D341Med (cell line): ENCODE measurements around the gene EFHC1.
"Not testable (repeated sequence)": the region's sequence is repeated elsewhere in the genome, so short reads cannot be mapped to it uniquely, and the experiment has no call there.

ENCODE experiments used
- DNase-seq: peaks from one replicate; pipeline ENCODE4 v3.0.0; 2012; ENCODE audit warnings: low spot score

The EFHC1 gene

GRCh38 chr6:52438926-52439325 lies 18.8 kb downstream of the EFHC1 start:
- DNase-seq = no peak

- DNase-seq = no peak
These were observed 34.4 kb downstream of the EFHC1 start for GRCh38 chr6:52454556-52454955.

GRCh38 chr6:52457096-52457495 lies 37.0 kb downstream of the EFHC1 start:
- DNase-seq = peak; percentile 41

- not testable (repeated sequence) for DNase-seq
These were observed 41.1 kb downstream of the EFHC1 start for GRCh38 chr6:52461194-52461593.

GRCh38 chr6:52474173-52474572 lies 54.0 kb downstream of the EFHC1 start:
- no peak for DNase-seq

- DNase-seq = no peak
These were observed 55.2 kb downstream of the EFHC1 start for GRCh38 chr6:52475307-52475706.

- DNase-seq = no peak
These were observed 62.9 kb downstream of the EFHC1 start for GRCh38 chr6:52482903-52483670.

- DNase-seq = no peak
These were observed 63.5 kb downstream of the EFHC1 start for GRCh38 chr6:52483671-52484003.

GRCh38 chr6:52489881-52490280 lies 69.7 kb downstream of the EFHC1 start:
- no peak for DNase-seq

GRCh38 chr6:52491203-52492069 lies 71.3 kb downstream of the EFHC1 start:
- no peak for DNase-seq

GRCh38 chr6:52493669-52494068 lies 73.5 kb downstream of the EFHC1 start:
- no peak for DNase-seq

GRCh38 chr6:52494298-52495072 lies 74.3 kb downstream of the EFHC1 start:
- no peak for DNase-seq

- DNase-seq = no peak
These were observed 75.8 kb downstream of the EFHC1 start for GRCh38 chr6:52495922-52496321.

GRCh38 chr6:52496631-52497030 lies 76.5 kb downstream of the EFHC1 start:
- no peak for DNase-seq

- DNase-seq = no peak
These were observed 77.7 kb downstream of the EFHC1 start for GRCh38 chr6:52497652-52498408.

GRCh38 chr6:52498538-52499017 lies 78.4 kb downstream of the EFHC1 start:
- no peak for DNase-seq

GRCh38 chr6:52499026-52499425 lies 78.9 kb downstream of the EFHC1 start:
- peak; percentile 49 for DNase-seq

- no peak for DNase-seq
These were observed 79.6 kb downstream of the EFHC1 start for GRCh38 chr6:52499681-52500236.

- DNase-seq = no peak
These were observed 80.3 kb downstream of the EFHC1 start for GRCh38 chr6:52500238-52501129.

GRCh38 chr6:52502306-52503029 lies 82.3 kb downstream of the EFHC1 start:
- DNase-seq = no peak
